Smooth muscle cell (in vitro differentiated cells): Measurements from ENCODE around the gene CWC22. TPM values are rescaled to one million over a fixed set of nuclear protein-coding genes. Genes with fewer than 3 reads are reported as not detected.

Experiments
- DNase-seq: peaks from one replicate; lab custom pipeline; 2025; ENCODE audit not compliant: unreplicated experiment; lab: John Stamatoyannopoulos, UW
- H2AFZ ChIP-seq: fragments of 200-600 bp; sonication (generic); 2 replicates; pipeline ENCODE4 v1.6.0; 2016; ENCODE audit warnings: antibody characterized with exemption, low read depth, mild to moderate bottlenecking
- H3F3A ChIP-seq: fragments of 200-600 bp; sonication (generic); 2 replicates; pipeline ENCODE4 v1.6.0; 2017; ENCODE audit warnings: antibody characterized with exemption, low read depth
- H3K27ac ChIP-seq: fragments of 200-600 bp; sonication (generic); 2 replicates; pipeline ENCODE4 v1.5.1; 2016; ENCODE audit warnings: low read depth, mild to moderate bottlenecking
- H3K27me3 ChIP-seq: fragments of 200-600 bp; sonication (generic); 2 replicates; pipeline ENCODE4 v1.6.1; 2016; ENCODE audit warnings: low read depth, mild to moderate bottlenecking
- H3K36me3 ChIP-seq: fragments of 200-600 bp; sonication (generic); 2 replicates; pipeline ENCODE4 v1.5.1; 2016; ENCODE audit warnings: low read depth
- H3K4me1 ChIP-seq: fragments of 200-600 bp; sonication (generic); 2 replicates; pipeline ENCODE4 v1.5.1; 2016; ENCODE audit warnings: low read depth
- H3K4me2 ChIP-seq: fragments of 200-600 bp; sonication (generic); 2 replicates; pipeline ENCODE4 v1.6.0; 2016; ENCODE audit warnings: mild to moderate bottlenecking
- H3K4me3 ChIP-seq: fragments of 200-600 bp; sonication (generic); 2 replicates; pipeline ENCODE4 v1.5.1; 2016; ENCODE audit warnings: mild to moderate bottlenecking
- H3K79me2 ChIP-seq: fragments of 200-600 bp; sonication (generic); 2 replicates; pipeline ENCODE4 v1.6.0; 2016; ENCODE audit warnings: low read depth, mild to moderate bottlenecking
- H3K9ac ChIP-seq: fragments of 200-600 bp; sonication (generic); 2 replicates; pipeline ENCODE4 v1.6.0; 2016; ENCODE audit warnings: low read depth
- H3K9me3 ChIP-seq: fragments of 200-600 bp; sonication (generic); replicated peaks from 2 replicates; pipeline ENCODE4 v1.5.1; 2016; ENCODE audit warnings: low read depth
- H4K20me1 ChIP-seq: fragments of 200-600 bp; sonication (generic); 2 replicates; pipeline ENCODE4 v1.6.0; 2016; ENCODE audit warnings: low read depth
- CTCF ChIP-seq: fragments of 200-600 bp; sonication (generic); IDR thresholded peaks from 2 replicates; pipeline ENCODE4 v1.5.1; 2017; ENCODE audit warnings: borderline replicate concordance, mild to moderate bottlenecking, antibody characterized with exemption; ENCODE audit not compliant: insufficient read depth, poor library complexity, severe bottlenecking
- WGBS: methylation state at CpG from one replicate; pipeline ENCODE4 v1.1.7; 2016; ENCODE audit warnings: low lambda C conversion rate; 5-methylcytosine and 5-hydroxymethylcytosine counted together
- polyA plus RNA-seq: library from polyadenylated mRNA; unstranded; fragments of >200 nt; fragmentation: Nextera tagmentation; extraction: Ambion mirVana; gene quantifications from 2 replicates; pipeline ENCODE4 v1.2.1, GENCODE V29; 2016
- total RNA-seq: library from RNA; depleted of rRNA; stranded (reverse); fragments of >200 nt; gene quantifications from 2 replicates; pipeline ENCODE4 v1.2.3, GENCODE V29; 2014

Gene CWC22
- total and polyA plus RNA-seq, 2 experiments from 2014 or later: 16.5 to 17.3 TPM

- H3K27me3 ChIP-seq: no peaks in the 10 kb centered on the region
- no peak overlapping the region for H3K4me2 ChIP-seq
- H3K36me3 ChIP-seq: no peaks in the 10 kb centered on the region
- H4K20me1 ChIP-seq: no peaks in the 10 kb centered on the region
- no peak overlapping the region for H2AFZ ChIP-seq
- no peak overlapping the region for H3K4me3 ChIP-seq
- H3F3A ChIP-seq: no peaks in the 10 kb centered on the region
- WGBS: 82% methylated on average over 1 of the region's 1 CpG
- H3K27ac ChIP-seq: no peak overlapping the region
- H3K4me1 ChIP-seq: no peaks in the 10 kb centered on the region
- H3K9ac ChIP-seq: no peak overlapping the region
- TF ChIP-seq CTCF: no peak
- H3K79me2 ChIP-seq: no peaks in the 10 kb centered on the region
- no peak for DNase-seq
- H3K9me3 ChIP-seq: no peaks in the 10 kb centered on the region
Measured at GRCh38 chr2:180048251-180048650, 41.2 kb upstream of the CWC22 start.

GRCh38 chr2:180046776-180047175 lies 39.7 kb upstream of the CWC22 start:
- no peak for DNase-seq
- Histone ChIP-seq H3K4me1 (no peaks in the 10 kb centered on the region), H3K79me2 (no peaks in the 10 kb centered on the region), H3K27ac (no peak overlapping the region), H3K36me3 (no peaks in the 10 kb centered on the region), H3K4me3 (no peak overlapping the region), H3K27me3 (no peaks in the 10 kb centered on the region), H4K20me1 (no peaks in the 10 kb centered on the region), H2AFZ (no peak overlapping the region), H3F3A (no peaks in the 10 kb centered on the region), H3K9ac (no peak overlapping the region), H3K4me2 (no peak overlapping the region), H3K9me3 (no peaks in the 10 kb centered on the region)
- TF ChIP-seq CTCF: no peak

- Histone ChIP-seq H3F3A (no peaks in the 10 kb centered on the region), H3K9ac (no peak overlapping the region), H3K27ac (no peak overlapping the region), H3K4me3 (no peak overlapping the region), H4K20me1 (no peaks in the 10 kb centered on the region), H3K79me2 (no peaks in the 10 kb centered on the region), H3K36me3 (no peaks in the 10 kb centered on the region), H3K9me3 (no peaks in the 10 kb centered on the region), H3K4me2 (no peak overlapping the region), H3K27me3 (no peaks in the 10 kb centered on the region), H2AFZ (no peak overlapping the region), H3K4me1 (no peaks in the 10 kb centered on the region)
- no peak for DNase-seq
- WGBS: 96% methylated on average over 1 of the region's 1 CpG
- TF ChIP-seq CTCF: no peak
Measured at GRCh38 chr2:180046202-180046601, 39.1 kb upstream of the CWC22 start.

GRCh38 chr2:180040146-180040925 lies 33.2 kb upstream of the CWC22 start:
- Histone ChIP-seq H3K4me3 (no peak overlapping the region), H3K27me3 (no peaks in the 10 kb centered on the region), H2AFZ (no peak overlapping the region), H4K20me1 (no peaks in the 10 kb centered on the region), H3K36me3 (no peaks in the 10 kb centered on the region), H3K9ac (no peak overlapping the region), H3F3A (no peaks in the 10 kb centered on the region), H3K9me3 (no peaks in the 10 kb centered on the region), H3K79me2 (no peaks in the 10 kb centered on the region), H3K4me2 (no peak overlapping the region), H3K27ac (no peak overlapping the region), H3K4me1 (no peaks in the 10 kb centered on the region)
- no peak for DNase-seq
- 90% methylated on average over 1 of the region's 1 CpG for WGBS
- no peak for TF ChIP-seq CTCF
